ENCODE measurements around the gene PPP2R5E.

PPP2R5E gene

DNA sequence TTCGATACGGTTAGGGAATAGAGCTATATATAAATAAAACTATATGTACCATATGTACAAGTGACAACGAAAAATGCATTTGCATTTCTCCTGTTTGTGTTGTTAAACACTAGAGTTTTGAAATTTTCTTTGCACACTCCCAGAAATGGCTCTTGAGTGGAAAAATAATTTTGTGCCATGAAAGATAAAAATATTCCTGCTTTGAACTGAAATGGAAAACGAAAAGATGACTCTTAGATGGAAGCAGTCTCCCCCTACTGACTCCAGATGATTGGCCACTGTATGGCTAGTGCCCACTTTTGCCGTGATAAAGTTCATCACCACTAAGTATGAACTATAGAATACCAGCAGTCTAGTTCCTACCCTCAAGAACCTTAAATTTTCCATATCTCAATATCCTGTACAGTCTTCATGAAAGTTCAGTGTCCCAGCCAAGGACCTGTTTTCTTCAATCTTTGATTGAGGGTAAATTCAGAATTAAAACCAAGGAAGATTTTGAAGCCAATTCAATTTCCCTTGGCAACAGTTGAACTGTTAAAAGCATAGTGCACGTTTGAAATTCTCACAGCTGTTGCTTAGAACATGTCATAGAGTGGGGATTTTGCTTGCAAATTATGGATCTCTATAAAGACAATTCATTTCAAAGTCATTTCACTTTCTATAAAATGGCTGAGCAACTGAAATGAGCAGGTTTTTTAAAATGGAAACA, 1.6 kb upstream of the PPP2R5E start:
- peak; percentile 55 for DNase-seq (ENCODE audit: low read depth)
- H3K4me3 ChIP-seq (replicated peaks; ENCODE audit: low read depth, low read length) = peak overlapping the region; percentile 99
- peak; percentile 70 for TF ChIP-seq CTCF (IDR thresholded peaks at IDR 0.05; ENCODE audit: low read length, missing control alignments)

DNA sequence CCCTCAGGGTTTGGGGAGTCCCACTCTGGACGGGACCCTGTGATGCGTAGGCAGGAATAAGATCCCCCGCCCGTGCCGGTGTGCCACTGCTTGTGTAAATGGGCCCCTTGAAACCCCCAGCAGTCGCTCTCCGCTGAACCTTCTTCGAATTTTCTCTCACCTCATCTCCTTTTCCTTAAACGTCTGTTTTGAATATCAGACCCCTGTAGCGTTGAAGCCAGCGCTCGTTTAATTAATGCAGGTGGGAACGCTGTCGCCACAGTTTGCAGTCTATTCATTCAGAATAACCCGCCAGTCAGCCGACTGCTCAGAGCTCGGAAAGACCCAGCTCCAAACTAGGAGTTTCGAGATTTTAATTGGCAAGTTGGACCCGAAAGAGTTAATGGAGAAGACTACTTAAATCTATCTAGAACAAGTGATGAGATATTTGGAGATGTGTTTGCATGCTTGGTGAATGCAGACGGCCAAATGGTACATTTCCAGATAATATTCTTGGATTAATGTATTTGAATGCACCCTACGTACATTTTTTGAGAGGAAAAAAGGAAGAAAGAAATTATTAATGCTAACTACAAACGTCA, 739 bp upstream of the PPP2R5E start:
- no peak for TF ChIP-seq CTCF (IDR thresholded peaks at IDR 0.05; ENCODE audit: low read length, missing control alignments)
- DNase-seq (ENCODE audit: low read depth) = no peak
- H3K4me3 ChIP-seq (replicated peaks; ENCODE audit: low read depth, low read length) = peak overlapping the region; percentile 99

DNA sequence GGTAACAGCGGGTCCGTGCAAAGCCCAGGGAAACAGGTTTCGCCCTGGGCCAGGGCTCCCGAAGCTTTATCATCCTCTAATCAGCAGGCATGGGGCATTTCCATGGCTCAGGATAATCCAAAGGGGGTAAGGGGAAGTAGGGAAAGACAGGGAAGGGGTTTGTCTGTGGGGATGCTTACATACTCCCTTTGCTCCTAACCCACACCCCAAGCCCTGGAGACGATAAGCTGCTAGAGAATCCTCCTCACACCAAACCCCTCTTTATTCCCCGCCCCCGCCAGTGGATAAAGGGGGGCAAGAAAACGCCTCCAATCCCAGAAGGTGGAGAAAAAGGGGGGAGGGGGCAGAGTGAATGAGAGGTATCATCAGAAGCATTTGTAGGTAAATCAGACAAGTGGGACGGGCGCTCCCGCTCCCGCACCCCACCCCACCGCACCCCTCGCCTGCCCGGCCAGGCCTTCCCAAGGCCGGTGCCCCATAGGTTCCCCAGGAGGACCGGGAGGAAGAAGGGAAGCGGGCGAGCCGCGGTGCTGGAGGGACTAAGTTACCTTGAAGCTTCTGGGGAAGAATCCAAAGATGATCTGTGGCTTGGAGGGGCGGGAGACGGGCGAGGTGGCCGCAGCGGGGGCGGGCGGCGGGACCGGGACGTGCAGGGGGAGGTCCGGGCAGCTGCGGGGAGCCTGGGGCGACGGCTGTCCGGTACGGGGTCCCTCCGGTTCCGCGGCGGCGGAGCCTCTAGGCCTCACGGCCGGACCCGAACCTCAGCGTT, 762 bp downstream of the PPP2R5E start:
- no peak for TF ChIP-seq CTCF (IDR thresholded peaks at IDR 0.05; ENCODE audit: low read length, missing control alignments)
- no peak for DNase-seq (ENCODE audit: low read depth)
- H3K4me3 ChIP-seq (replicated peaks; ENCODE audit: low read depth, low read length) = peak overlapping the region; percentile 99

DNA sequence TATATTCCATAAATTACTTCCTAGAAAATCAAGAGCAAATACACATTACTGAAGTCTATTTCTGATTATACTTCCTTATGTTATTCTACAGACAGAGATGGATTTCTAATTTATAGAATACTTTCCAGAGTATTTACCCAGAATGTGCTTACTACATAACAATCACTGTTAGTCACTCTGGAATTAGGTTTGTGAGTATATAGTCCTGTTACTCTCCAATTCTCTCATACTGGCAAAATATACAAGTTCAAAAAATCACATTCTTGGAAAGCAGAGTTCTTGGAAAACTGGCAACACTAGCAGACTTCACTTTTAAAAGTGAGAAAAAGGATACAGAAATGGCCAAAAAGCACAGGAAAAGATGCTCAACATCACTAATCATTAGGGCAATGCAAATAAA, 7.3 kb downstream of the PPP2R5E start:
- H3K4me3 ChIP-seq (replicated peaks; ENCODE audit: low read depth, low read length) = no peak overlapping the region
- TF ChIP-seq CTCF (IDR thresholded peaks at IDR 0.05; ENCODE audit: low read length, missing control alignments) = no peak
- DNase-seq (ENCODE audit: low read depth) = no peak

DNA sequence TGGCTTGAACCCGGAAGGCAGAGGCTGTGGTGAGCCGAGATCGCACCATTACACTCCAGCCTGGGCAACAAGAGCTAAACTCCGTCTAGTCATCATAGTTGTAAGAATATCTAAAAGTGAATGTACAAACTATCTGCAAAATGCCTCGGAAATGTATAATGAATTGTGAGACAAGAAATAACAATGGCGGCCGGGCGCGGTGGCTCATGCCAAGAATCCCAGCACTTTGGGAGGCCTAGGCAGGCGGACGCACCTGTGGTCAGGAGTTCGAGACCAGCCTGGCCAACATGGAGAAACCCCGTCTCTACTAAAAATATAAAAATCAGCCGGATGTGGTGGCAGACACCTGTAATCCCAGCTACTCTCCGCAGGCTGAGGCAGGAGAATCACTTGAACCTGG, 9.7 kb downstream of the PPP2R5E start:
- no peak for DNase-seq (ENCODE audit: low read depth)
- TF ChIP-seq CTCF (IDR thresholded peaks at IDR 0.05; ENCODE audit: low read length, missing control alignments) = no peak
- no peak overlapping the region for H3K4me3 ChIP-seq (replicated peaks; ENCODE audit: low read depth, low read length)

- no peak overlapping the region for H3K4me3 ChIP-seq (replicated peaks; ENCODE audit: low read depth, low read length)
- no peak for DNase-seq (ENCODE audit: low read depth)
- TF ChIP-seq CTCF (IDR thresholded peaks at IDR 0.05; ENCODE audit: low read length, missing control alignments) = no peak
Observed at GRCh38 chr14:63524537-63525155, 18.5 kb downstream of the PPP2R5E start.

Measured in fibroblast of pulmonary artery (primary cell).